ENCODE results near the gene PLA2G3.

DNA sequence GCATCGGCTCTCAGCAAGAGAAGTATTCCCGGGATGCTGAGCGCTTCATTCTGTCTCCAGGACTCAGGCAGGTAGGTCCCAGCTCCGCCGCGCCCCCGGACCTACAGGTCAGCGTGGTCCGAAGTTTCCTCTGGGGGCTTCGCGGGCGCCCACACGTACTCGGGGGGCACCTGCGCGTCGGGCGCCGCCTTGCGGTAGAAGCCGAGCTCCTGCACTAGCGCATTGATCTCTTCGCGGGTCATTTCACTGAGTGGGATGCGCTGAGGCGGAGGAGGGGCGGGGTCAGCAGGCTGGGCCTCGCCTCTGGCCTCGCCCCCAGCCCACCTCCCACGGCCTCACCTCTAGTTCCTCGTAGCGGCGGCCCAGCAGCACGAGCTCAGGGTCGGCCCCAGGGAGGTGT lies 35.4 kb downstream of the PLA2G3 start:
- TF ChIP-seq CTCF (IDR thresholded peaks at IDR 0.05; ENCODE audit: insufficient read depth, low read length, poor library complexity, severe bottlenecking) (peak; percentile 46), EZH2phosphoT487 (conservative IDR thresholded peaks at IDR 0.05; ENCODE audit: low read length) (no peak)
